ENCODE measurements around the gene SPPL2C.

Gene SPPL2C

GRCh38 chr17:45844695-45845375 is at the start of gene SPPL2C:
Gene SPPL2C, plus strand, starts transcription at chr17:45844881. Its CDS starts 26 bp downstream, at chr17:45844907.
- DNase-seq: no peak

DNA sequence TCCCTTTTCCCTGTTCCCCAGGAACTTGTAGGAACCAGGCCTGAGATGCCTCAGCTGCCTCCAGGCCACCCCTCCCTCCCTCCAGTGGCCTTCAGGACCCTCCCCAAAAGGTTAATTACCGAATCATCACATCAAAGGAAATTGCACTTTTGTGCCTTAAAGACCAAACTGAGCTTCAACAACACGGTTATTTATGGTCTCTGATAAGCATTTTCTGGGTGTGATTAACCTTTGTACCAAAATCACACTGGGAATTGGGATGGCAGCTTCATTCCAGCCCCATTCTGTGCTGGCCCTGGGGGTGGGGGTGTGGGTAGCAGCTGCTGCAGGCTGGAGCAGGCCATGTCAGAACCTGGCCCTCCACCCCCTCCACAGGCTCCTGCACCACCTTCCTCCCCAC is 43.9 kb upstream of the SPPL2C start:
- DNase-seq: no peak

DNA sequence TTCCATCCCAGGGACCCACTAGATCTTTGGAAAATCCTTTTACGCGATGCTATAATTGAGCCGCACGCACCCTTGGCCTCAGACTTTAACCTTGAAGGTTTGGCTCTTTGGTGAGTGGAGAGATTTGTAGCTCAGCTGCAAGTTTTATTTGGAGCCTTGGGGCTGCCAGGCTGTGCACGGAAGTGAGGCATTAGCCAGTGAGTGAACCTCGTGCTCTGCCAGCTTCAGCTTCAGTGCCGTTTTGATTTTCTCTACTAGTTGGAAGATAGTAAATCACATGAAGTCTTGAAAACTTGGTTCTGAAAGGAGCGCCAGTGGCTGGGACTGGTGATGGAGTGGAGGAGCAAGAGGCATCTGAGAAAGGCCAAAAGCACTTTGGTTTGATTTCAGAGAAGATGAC is 43.3 kb upstream of the SPPL2C start:
- peak; percentile 56 for DNase-seq

GRCh38 chr17:45808845-45809244 is 35.8 kb upstream of the SPPL2C start:
- peak; percentile 75 for DNase-seq

DNA sequence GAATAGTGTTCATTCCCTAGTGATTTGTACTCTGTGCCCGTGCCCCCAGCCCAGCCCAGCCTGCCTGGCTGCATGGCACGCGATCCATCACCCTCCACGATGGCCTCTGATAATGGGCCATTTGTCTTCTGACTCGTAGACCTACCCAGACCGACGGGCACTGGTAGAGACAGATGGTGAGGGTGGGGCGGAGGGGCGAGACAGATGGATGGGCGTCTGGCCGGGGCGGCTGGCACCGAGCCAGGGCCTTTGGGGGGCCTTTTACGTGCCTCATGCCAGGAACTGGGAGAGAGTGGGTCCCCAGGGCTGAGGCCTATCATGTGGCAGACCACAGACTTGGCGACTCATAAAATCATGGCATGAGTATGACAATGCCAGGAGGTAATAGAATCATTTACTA is 35.2 kb upstream of the SPPL2C start:
- DNase-seq: peak; percentile 98

DNA sequence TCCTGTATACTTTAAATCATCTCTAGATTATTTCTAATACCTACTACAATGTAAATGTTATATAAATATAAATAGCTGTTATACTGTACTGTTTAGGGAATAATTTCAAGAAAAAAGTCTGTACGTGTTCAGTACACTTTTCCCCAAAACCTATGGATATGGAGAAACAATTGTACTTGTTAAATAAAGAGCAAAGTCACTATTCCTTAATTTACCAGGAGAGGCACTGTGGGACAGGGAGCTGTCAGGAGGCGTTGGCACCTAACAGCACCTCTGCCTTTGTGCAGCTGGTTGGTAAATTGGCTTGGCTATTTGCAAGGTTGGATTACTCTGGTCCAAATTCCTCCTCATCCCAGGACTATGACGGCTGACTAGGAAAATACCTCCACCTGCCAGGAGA is 32.6 kb upstream of the SPPL2C start:
- peak; percentile 79 for DNase-seq

GRCh38 chr17:45813048-45813725 is 31.5 kb upstream of the SPPL2C start:
- peak; percentile 90 for DNase-seq

DNA sequence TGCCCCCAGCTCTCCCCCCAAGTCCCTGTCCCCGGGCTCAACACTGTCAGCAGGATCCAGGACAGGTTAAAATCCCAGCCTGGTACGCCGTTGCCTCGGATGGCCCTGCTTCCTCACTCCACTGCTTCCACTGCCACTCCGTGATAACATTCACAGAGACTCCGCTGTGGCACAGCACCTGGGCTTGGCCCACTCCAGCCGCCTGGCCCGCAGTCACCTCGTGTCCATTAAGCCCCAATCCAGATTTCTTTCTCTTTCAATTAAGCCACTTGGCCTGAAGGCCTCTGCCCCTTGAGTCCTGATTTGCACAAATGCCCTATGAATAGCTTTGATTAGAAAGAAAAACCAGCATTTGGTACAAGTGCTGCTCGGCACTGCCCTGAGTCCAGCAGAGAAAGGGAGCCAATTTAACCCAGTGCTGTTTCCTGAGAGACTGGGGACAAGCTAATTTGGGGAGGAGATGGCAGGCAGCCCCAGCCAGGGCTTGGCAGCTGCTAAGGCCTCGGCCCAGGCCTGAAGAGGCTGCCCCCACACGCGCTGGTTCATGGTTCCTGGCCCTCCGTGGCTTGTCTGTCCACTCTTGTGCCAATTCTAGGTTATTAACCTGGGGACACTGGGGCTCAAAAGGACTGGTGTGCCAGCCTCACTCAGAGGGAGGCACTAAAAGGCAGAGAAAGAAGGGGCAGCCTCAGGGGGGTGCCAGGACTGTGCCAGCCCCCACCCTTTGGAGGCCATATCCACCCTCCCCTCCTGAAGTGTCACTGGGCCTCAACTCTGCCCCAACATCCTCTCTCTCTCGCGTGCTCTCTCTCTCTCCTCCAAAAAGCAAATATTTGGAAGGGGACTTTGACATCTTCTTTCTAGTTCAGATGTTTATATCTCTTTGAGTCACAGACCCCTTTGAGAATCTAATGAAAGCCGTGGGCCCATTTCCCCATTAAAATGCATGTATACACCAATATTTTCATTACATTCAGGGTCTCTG is 29.8 kb upstream of the SPPL2C start:
- no peak for DNase-seq

GRCh38 chr17:45815752-45816151 is 28.9 kb upstream of the SPPL2C start:
- no peak for DNase-seq

DNA sequence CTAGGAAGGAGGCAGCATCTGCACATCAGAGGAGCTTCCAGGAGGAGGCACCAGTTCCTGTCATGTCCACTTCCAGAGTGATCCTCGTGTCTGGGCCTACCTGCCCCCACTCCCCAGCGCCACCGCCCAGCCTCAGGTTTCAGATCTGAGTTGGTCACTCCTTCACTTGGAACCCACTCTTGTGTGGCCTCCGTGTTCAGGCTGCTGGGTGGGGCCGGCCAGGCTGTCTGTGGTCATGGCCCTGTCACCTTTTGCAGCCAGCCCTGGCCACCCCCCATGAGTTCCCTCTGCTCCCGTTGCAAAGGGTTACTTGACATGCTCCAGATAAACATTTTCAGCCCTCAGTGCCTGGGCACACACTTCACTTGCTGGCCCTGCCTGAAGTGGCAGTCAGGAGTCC is 26.6 kb upstream of the SPPL2C start:
- DNase-seq: no peak

DNA sequence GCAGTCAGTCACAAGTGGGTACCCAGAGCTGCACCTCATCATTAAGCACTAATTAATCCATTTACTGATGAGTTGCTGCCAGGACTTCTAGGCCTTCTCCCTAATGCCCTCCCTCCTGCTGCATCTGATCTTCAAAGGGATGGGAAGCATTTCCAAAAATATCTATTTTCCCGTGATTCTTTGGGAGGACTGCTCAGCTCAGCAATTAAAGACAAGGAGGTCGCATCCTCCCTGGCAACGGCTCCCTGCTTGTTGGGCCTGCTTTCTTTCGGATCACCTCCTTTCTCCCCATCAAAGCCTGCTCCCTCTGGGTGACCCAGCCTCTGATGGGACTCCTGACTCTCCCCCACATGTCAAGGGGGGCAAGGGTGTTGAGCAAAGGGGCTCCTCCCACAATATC is 26.0 kb upstream of the SPPL2C start:
- DNase-seq: peak; percentile 27

DNA sequence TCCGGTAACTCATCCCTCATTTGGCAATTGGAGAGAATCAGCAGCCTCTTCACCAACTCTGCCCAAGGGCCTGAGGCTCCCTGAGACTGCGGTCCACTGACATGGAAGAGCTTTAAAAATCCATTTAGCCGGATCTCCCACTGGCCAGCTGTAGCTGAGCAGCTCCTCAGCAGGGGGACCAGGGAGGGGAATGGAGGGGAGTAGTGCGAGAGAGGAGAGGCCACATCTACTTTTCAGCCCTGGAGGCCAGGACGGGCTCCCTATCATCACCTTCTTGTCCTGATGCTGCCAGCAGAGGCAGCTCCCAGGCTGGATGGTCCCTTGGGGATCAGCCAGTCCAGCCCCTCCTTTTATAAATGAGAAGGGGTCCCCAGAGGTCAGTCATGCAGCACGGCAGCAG is 25.0 kb upstream of the SPPL2C start:
- peak; percentile 75 for DNase-seq

- no peak for DNase-seq
Measured at GRCh38 chr17:45820052-45820780, 24.5 kb upstream of the SPPL2C start.

GRCh38 chr17:45821147-45821546 is 23.5 kb upstream of the SPPL2C start:
- DNase-seq: no peak

- DNase-seq: no peak
Measured at GRCh38 chr17:45823598-45823997, 21.1 kb upstream of the SPPL2C start.

DNA sequence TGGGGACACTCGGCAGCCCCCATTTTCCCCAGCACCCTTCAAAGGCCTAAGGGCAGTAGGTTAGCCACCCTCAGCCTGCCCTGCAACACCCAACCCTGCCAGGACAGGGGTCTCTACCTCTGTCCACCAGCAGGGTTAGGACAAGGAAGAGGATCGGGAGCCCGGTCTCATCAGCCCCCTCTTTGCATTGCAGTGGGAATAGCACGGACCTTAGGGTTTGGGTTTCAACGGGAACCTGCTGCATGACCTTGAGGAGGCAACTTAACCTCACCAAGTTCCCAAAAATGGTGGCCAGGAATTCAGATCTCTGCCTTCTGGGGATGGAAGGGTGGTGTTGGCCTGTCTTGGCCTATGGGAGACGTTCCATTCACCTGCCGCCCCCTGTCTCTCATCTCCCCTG is 20.2 kb upstream of the SPPL2C start:
- DNase-seq: no peak

GRCh38 chr17:45824901-45825492 is 19.7 kb upstream of the SPPL2C start:
- peak; percentile 96 for DNase-seq

GRCh38 chr17:45825792-45826191 is 18.9 kb upstream of the SPPL2C start:
- DNase-seq: no peak

GRCh38 chr17:45826919-45827588 is 17.6 kb upstream of the SPPL2C start:
- no peak for DNase-seq

GRCh38 chr17:45828171-45828570 is 16.5 kb upstream of the SPPL2C start:
- no peak for DNase-seq

- no peak for DNase-seq
Measured at GRCh38 chr17:45828582-45829133, 16.0 kb upstream of the SPPL2C start.

Measured in NCI-H82 (cell line).